Spleen (tissue), 7 donors: ENCODE results near the gene SUPT3H.

Experiments used
- POLR2A ChIP-seq, 3 donors: fragments of 450-650 bp; IDR thresholded peaks; one replicate each; pipeline ENCODE4 v1.5.1; 2017; ENCODE audit warnings: antibody characterized with exemption in 3 of 3, mild to moderate bottlenecking in 1 of 3
- TF ChIP-seq, protein P1 (sequence below), 11 experiments: fragments of 200-600 bp in 7 of 11; fragments of 450-650 bp in 4 of 11; sonication (generic) in 4 of 11; IDR thresholded peaks in 8 of 11; conservative IDR thresholded peaks in 3 of 11; 1 replicate in 7 of 11; 2 replicates in 4 of 11; pipeline versions ENCODE4 v1.4.0 to v1.8.0; 2016 to 2021; ENCODE audit warnings: antibody characterized with exemption in 11 of 11, inconsistent platforms in 4 of 11, mild to moderate bottlenecking in 1 of 11
- donor health status: DM: no; HTN: no; CAD: no; lungs with moderate emphysema.
- donor health status: DM: no; HTN: no; CAD: no.
- donor health status: DM: no; HTN: no; CAD: no.

DNA sequence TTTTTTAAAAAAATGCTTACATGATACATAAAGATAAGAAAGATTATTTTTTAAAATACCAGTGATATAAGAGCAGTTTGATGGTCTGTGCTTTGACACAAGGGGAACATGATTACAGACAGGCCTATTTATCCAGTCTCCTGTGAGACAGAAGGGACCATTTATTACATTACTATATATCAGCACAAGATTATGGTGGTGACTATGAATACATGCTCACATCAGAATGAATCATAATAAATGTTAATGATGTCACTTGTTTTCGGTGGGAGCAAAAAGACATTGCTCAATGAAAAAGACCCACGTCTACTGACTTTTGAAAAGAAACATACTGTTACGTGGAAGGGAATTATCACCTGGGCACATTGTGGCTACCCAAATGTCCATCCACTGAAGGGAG is 535.1 kb downstream of the SUPT3H start:
- TF ChIP-seq, protein P1, sequence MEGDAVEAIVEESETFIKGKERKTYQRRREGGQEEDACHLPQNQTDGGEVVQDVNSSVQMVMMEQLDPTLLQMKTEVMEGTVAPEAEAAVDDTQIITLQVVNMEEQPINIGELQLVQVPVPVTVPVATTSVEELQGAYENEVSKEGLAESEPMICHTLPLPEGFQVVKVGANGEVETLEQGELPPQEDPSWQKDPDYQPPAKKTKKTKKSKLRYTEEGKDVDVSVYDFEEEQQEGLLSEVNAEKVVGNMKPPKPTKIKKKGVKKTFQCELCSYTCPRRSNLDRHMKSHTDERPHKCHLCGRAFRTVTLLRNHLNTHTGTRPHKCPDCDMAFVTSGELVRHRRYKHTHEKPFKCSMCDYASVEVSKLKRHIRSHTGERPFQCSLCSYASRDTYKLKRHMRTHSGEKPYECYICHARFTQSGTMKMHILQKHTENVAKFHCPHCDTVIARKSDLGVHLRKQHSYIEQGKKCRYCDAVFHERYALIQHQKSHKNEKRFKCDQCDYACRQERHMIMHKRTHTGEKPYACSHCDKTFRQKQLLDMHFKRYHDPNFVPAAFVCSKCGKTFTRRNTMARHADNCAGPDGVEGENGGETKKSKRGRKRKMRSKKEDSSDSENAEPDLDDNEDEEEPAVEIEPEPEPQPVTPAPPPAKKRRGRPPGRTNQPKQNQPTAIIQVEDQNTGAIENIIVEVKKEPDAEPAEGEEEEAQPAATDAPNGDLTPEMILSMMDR (IDR thresholded peaks at IDR 0.05 in 8 of 11, conservative IDR thresholded peaks at IDR 0.05 in 3 of 11): no peak
- no peak for TF ChIP-seq POLR2A (IDR thresholded peaks at IDR 0.05)
